ENCODE measurements around the gene CEBPB.
"Not testable (repeated sequence)": the region's sequence is repeated elsewhere in the genome, so short reads cannot be mapped to it uniquely, and the experiment has no call there.

The CEBPB gene

DNA sequence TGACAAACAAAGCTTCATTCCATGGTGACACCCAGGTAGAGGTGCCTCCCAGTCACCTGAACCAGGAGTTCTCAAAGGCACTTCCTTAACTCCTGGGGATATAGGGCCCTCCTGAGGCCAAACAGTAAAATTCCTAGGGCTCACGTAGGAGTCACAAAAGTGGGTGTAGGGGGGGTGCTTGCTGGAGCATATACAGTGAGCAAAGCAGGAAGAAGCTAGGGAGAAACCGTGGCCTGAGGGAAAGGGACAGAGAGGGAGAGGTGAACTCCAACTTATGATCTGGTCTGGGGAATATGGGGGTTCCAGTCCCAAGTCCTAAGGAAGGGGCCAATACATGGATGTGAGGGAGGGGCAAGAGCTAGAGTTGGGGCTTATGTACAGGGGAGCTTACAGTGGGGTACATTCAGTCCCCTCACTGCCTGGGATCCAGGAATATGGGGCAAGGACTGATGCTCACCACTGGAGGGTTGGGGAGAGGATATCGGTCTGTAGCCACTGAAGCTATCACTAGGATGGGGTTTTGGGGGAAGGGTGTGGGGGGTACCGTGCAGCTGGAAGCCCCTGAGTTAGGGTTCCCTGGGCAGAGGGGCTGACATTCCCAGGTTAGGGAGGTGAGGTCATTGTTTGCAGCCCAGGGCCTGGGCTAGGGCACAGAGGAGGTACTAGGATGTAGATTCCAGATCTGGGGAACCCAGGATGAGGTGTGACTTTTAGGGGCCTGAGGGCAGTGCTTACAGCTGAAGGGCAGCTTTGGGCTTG is 38.1 kb upstream of the CEBPB start:
- Mint-ChIP-seq H3K9me3 (no peaks in the 10 kb centered on the region), H3K27ac (peak overlapping the region; percentile 38 to 68 (median 55)), H3K4me1 (peaks cover 55% of the 10 kb centered on the region), H3K4me3 (peak overlapping the region; percentile 86 to 88 (median 87)), H3K36me3 (ENCODE audit: low read depth) (peaks cover 7% of the 10 kb centered on the region), H3K27me3 (ENCODE audit: low read depth) (peaks cover 4% of the 10 kb centered on the region)
- TF ChIP-seq, protein P1, sequence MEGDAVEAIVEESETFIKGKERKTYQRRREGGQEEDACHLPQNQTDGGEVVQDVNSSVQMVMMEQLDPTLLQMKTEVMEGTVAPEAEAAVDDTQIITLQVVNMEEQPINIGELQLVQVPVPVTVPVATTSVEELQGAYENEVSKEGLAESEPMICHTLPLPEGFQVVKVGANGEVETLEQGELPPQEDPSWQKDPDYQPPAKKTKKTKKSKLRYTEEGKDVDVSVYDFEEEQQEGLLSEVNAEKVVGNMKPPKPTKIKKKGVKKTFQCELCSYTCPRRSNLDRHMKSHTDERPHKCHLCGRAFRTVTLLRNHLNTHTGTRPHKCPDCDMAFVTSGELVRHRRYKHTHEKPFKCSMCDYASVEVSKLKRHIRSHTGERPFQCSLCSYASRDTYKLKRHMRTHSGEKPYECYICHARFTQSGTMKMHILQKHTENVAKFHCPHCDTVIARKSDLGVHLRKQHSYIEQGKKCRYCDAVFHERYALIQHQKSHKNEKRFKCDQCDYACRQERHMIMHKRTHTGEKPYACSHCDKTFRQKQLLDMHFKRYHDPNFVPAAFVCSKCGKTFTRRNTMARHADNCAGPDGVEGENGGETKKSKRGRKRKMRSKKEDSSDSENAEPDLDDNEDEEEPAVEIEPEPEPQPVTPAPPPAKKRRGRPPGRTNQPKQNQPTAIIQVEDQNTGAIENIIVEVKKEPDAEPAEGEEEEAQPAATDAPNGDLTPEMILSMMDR (IDR thresholded peaks at IDR 0.05; ENCODE audit: unreplicated experiment in 3 of 3) = no peak

DNA sequence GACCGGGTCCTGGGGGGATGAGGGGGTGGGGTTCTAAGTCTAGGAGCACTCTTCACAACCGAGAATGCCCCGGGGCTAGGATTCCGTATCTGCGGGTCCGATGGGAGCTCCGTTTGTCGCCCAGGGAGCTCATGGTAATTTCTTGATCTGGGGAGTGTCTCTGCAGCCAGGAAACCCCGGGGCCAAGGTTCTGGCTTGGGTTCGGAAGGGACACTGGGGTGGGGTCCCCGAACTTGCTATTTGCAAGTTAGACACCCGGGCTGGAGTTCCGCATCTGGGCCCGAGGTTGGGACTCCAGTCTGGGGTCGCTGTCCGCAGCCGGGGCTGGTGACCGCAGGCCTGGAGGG is 37.5 kb upstream of the CEBPB start:
- TF ChIP-seq, protein P1 (IDR thresholded peaks at IDR 0.05; ENCODE audit: unreplicated experiment in 3 of 3) = no peak
- Mint-ChIP-seq H3K36me3 (ENCODE audit: low read depth) (peaks cover 7% of the 10 kb centered on the region), H3K27ac (peak overlapping the region; percentile 8 to 68 (median 55)), H3K4me3 (peak overlapping the region; percentile 86 to 88 (median 87)), H3K4me1 (peaks cover 53% of the 10 kb centered on the region), H3K27me3 (ENCODE audit: low read depth) (peaks cover 4% of the 10 kb centered on the region), H3K9me3 (no peaks in the 10 kb centered on the region)

DNA sequence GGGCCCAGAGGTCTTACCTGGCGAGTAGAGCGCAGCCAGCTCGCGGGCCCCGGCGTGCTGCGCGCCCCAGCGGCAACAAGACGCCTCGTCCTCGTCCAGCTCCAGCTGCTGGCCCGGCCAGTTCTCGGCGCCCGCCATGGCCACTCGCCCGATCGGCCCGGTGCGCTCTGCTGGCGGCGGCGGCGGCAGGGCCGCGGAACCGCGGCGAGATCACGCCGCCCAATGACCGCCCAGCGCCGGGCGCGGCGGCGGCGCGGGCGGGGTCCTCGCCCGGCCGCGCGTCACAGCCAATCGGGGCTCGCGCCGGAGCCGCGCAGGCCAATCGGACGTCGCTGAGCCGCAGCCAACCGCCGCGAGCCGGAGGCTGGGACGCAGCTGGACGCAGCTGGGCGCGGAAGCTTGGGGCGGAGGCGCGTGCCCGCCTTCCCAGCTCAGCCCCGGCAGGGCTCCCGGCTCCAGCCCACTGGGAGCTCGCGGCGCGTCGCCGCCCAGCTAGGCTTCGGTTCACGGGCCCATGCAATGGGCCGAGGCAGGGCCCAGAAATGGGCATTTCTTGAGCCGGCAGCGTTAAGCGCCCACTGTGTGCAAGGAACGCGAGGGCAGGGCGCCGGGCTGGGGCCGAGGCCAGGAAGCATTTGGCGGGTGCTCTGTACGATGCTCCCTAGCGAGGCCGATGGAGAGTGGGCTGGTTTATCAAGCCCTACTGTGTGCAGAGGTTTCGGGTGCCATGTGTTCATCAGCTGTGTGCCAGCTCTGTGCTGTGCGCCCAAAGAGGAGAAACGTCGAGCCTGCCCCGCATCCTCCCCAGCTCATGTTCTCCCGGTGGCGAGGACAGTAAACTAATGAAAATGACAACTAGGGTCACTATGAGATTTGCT is 36.9 kb upstream of the CEBPB start, which contains the start of gene PEDS1:
PEDS1 (minus strand) TSS at position 224 of the 878 bp plus-strand sequence; CDS start at position 138, 86 bp downstream.
- H3K9me3 Mint-ChIP-seq = no peaks in the 10 kb centered on the region
- TF ChIP-seq, protein P1 (IDR thresholded peaks at IDR 0.05; ENCODE audit: unreplicated experiment in 3 of 3) = no peak
- peak within 1 kb of the TSS; percentile 86 to 90 (median 87) for H3K4me3 Mint-ChIP-seq
- H3K4me1 Mint-ChIP-seq = peaks cover 48% of the 10 kb centered on the region
- H3K27ac Mint-ChIP-seq = peak within 1 kb of the TSS; percentile 49 to 72 (median 55)
- peaks cover 4% of the 10 kb centered on the region for H3K27me3 Mint-ChIP-seq (ENCODE audit: low read depth)
- peaks cover 6% of the 10 kb centered on the region for H3K36me3 Mint-ChIP-seq (ENCODE audit: low read depth)

DNA sequence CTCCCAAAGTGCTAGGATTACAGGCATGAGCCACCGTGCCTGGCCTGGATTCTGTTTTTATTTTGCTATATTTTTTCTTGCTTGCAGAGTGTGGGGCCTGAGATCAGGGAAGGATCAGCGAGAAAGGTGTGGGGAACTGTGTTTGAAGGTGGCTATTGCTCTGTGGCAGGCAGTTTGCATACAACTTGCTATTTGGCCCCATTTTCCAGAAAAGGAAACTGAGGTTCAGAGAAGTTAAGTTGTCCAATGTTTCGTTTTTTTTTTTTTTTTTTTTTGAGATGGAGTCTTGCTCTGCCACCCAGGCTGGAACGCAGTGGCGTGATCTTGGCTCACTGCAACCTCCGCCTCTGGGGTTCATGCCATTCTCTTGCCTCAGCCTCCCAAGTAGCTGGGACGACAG is 29.1 kb upstream of the CEBPB start:
- H3K27me3 Mint-ChIP-seq (ENCODE audit: low read depth); H3K27ac Mint-ChIP-seq; H3K9me3 Mint-ChIP-seq; H3K4me3 Mint-ChIP-seq; H3K36me3 Mint-ChIP-seq (ENCODE audit: low read depth): not testable (repeated sequence)
- peaks cover 20% of the 10 kb centered on the region for H3K4me1 Mint-ChIP-seq

DNA sequence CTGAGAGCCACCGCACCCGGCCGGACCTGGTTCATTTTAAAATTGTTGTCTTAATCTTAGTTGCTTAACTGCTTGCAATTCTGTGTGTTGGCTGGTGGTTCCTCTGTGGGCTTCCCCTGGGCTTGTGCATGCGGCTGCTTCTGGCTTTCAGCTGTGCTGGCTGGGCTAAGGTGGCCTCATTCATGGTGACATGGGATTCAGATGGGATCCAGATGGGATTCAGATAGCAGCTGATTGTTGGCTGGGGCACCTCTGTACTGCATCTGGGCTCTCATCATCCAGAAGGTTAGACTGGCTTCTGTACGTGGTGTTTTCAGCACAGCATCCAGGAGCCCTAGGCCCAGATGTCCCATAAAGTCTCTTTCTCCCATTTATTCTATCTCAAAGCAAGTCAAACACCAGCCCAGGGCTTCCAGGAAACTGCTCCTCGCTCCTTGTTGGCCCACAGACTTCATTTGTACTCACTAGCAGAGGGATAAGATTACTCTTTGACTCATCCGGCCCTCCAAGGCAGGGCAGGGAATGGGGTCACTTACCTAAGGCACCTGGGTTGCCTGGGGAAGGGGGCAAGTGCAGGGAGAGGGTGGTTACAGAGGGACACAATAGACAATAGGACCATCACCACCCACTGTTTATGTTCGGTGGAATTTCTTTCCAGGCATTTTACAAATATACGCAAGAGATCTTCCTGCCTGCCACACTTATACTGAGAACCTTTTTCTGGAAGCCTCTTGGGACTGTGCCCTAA is 26.9 kb upstream of the CEBPB start:
- Mint-ChIP-seq H3K4me3 (peak overlapping the region in 1 of 3 experiments; percentile 10), H3K27me3 (ENCODE audit: low read depth) (peaks cover 3% of the 10 kb centered on the region), H3K4me1 (peaks cover 20% of the 10 kb centered on the region), H3K36me3 (ENCODE audit: low read depth) (no peaks in the 10 kb centered on the region), H3K27ac (peak overlapping the region; percentile 64 to 70 (median 70)), H3K9me3 (no peaks in the 10 kb centered on the region)
- TF ChIP-seq, protein P1 (IDR thresholded peaks at IDR 0.05; ENCODE audit: unreplicated experiment in 3 of 3) = no peak

Measured in nephron (organoid).